ENCODE data around the gene HSD17B2. TPM values are rescaled to one million over a fixed set of nuclear protein-coding genes. Genes with fewer than 3 reads are reported as not detected.

Gene HSD17B2
- total RNA-seq, 1 experiment from 2014 or later: 0.55 TPM

DNA sequence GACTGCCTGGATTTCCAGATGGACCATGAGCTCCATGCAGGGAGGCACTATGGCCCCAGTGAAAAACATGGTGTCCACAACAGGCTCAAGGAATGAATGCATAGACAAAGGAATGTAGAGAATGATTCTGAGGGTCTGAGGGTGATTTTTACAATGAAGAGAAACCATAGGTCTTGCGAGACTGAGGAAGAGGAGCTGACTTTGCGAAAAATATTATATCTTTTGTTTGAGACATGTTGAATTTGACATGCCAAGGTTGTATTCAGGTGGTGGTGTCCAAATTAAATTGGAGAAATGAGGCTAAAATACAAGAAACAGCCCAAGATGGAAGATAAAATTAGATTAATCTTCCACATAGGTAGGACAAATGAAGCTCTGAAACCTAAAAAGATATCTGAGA, 12.7 kb downstream of the HSD17B2 start (continued):
- TF ChIP-seq, protein P1, sequence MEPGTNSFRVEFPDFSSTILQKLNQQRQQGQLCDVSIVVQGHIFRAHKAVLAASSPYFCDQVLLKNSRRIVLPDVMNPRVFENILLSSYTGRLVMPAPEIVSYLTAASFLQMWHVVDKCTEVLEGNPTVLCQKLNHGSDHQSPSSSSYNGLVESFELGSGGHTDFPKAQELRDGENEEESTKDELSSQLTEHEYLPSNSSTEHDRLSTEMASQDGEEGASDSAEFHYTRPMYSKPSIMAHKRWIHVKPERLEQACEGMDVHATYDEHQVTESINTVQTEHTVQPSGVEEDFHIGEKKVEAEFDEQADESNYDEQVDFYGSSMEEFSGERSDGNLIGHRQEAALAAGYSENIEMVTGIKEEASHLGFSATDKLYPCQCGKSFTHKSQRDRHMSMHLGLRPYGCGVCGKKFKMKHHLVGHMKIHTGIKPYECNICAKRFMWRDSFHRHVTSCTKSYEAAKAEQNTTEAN (CRISPR knock-in tag; IDR thresholded peaks at IDR 0.05): no peak
- TF ChIP-seq, protein P2, sequence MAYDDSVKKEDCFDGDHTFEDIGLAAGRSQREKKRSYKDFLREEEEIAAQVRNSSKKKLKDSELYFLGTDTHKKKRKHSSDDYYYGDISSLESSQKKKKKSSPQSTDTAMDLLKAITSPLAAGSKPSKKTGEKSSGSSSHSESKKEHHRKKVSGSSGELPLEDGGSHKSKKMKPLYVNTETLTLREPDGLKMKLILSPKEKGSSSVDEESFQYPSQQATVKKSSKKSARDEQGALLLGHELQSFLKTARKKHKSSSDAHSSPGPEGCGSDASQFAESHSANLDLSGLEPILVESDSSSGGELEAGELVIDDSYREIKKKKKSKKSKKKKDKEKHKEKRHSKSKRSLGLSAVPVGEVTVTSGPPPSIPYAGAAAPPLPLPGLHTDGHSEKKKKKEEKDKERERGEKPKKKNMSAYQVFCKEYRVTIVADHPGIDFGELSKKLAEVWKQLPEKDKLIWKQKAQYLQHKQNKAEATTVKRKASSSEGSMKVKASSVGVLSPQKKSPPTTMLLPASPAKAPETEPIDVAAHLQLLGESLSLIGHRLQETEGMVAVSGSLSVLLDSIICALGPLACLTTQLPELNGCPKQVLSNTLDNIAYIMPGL (CRISPR knock-in tag; IDR thresholded peaks at IDR 0.05): no peak
- TF ChIP-seq ATF1 (CRISPR knock-in tag; IDR thresholded peaks at IDR 0.05) (no peak), FOXK1 (CRISPR knock-in tag; IDR thresholded peaks at IDR 0.05) (no peak), ZMAT4 (CRISPR knock-in tag; IDR thresholded peaks at IDR 0.05) (no peak), TEAD4 (CRISPR knock-in tag; IDR thresholded peaks at IDR 0.05) (no peak), GTF2I (CRISPR knock-in tag; conservative IDR thresholded peaks at IDR 0.05) (no peak), NR1H2 (CRISPR knock-in tag; IDR thresholded peaks at IDR 0.05) (no peak), ZBTB21 (CRISPR knock-in tag; IDR thresholded peaks at IDR 0.05; ENCODE audit: borderline replicate concordance) (no peak), ATF2 (CRISPR knock-in tag; IDR thresholded peaks at IDR 0.05; ENCODE audit: borderline replicate concordance, low read depth) (no peak)
- TF ChIP-seq, protein P3, sequence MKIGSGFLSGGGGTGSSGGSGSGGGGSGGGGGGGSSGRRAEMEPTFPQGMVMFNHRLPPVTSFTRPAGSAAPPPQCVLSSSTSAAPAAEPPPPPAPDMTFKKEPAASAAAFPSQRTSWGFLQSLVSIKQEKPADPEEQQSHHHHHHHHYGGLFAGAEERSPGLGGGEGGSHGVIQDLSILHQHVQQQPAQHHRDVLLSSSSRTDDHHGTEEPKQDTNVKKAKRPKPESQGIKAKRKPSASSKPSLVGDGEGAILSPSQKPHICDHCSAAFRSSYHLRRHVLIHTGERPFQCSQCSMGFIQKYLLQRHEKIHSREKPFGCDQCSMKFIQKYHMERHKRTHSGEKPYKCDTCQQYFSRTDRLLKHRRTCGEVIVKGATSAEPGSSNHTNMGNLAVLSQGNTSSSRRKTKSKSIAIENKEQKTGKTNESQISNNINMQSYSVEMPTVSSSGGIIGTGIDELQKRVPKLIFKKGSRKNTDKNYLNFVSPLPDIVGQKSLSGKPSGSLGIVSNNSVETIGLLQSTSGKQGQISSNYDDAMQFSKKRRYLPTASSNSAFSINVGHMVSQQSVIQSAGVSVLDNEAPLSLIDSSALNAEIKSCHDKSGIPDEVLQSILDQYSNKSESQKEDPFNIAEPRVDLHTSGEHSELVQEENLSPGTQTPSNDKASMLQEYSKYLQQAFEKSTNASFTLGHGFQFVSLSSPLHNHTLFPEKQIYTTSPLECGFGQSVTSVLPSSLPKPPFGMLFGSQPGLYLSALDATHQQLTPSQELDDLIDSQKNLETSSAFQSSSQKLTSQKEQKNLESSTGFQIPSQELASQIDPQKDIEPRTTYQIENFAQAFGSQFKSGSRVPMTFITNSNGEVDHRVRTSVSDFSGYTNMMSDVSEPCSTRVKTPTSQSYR (CRISPR knock-in tag; IDR thresholded peaks at IDR 0.05): no peak

DNA sequence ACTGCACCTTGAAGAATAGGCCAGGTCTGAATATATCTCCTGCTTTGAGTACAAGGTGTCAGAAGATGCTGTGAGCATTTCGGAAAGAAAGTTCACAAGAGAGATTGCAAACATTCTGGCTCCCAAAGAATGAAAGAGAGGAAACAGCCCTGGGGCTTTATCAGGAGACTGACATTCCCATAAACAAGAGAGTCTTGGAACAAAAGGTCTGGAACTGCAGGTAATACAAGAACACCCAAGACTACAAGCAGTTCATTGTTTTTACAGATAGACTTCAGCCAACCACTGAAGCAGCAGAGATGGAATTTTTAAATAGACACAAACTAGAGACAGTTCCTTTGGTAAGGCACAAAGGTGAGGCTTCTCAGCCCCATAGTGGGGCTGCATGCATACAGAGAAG, 14.4 kb downstream of the HSD17B2 start:
- ATAC-seq: no peak
- no peaks in the 10 kb centered on the region for H3K9me3 Mint-ChIP-seq
- POLR2A ChIA-PET: no interaction called here
- DNase-seq (ENCODE audit: low spot score): no peak
- TF ChIP-seq KAT7 (CRISPR knock-in tag; IDR thresholded peaks at IDR 0.05; ENCODE audit: borderline replicate concordance) (no peak), E2F5 (CRISPR knock-in tag; IDR thresholded peaks at IDR 0.05) (no peak)
- no peaks in the 10 kb centered on the region for H3K36me3 Mint-ChIP-seq
- no peaks in the 10 kb centered on the region for H3K27me3 Mint-ChIP-seq (ENCODE audit: low read depth)
- H3K4me1 Mint-ChIP-seq: no peaks in the 10 kb centered on the region
- H3K4me3 Mint-ChIP-seq: no peak overlapping the region
- CTCF ChIA-PET: interaction anchor here (1.3 to 1.5 kb wide), 2 partner anchors 9 to 12 kb away, joined by 3 read pairs; no protein-coding TSS in a partner anchor
- H3K27ac Mint-ChIP-seq: no peak overlapping the region

DNA sequence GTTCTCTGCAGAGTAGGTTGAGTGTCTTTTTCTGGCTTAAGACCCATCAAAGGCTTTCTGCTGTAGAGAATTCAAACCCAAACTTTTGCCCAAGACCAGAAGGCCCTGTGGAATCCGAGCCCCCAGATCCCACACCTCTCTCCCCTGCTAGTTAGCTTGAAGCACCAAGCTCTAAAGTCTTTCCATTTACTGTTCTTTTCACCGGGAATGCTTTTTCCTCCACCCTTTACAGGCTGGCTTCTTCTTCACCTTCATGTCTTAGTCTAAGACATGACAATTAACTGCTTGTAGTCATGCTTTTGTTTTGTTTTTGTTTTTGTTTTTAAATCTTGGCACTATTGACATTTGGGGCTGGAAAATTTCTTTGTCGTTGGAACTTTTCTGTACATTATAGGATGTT, 15.5 kb downstream of the HSD17B2 start:
- Mint-ChIP-seq H3K9me3 (no peaks in the 10 kb centered on the region), H3K4me1 (no peaks in the 10 kb centered on the region), H3K27ac (no peak overlapping the region), H3K27me3 (ENCODE audit: low read depth) (no peaks in the 10 kb centered on the region; the same call in 1 of the 2 replicates), H3K36me3 (no peaks in the 10 kb centered on the region), H3K4me3 (no peak overlapping the region)
- TF ChIP-seq GABPB1 (CRISPR knock-in tag; IDR thresholded peaks at IDR 0.05) (no peak), ZNF423 (CRISPR knock-in tag; IDR thresholded peaks at IDR 0.05) (no peak), FOXP4 (CRISPR knock-in tag; IDR thresholded peaks at IDR 0.05) (no peak), MXD4 (CRISPR knock-in tag; IDR thresholded peaks at IDR 0.05; ENCODE audit: borderline replicate concordance) (no peak), FOXK1 (CRISPR knock-in tag; IDR thresholded peaks at IDR 0.05) (no peak), ZBTB21 (CRISPR knock-in tag; IDR thresholded peaks at IDR 0.05; ENCODE audit: borderline replicate concordance) (no peak), ETV6 (CRISPR knock-in tag; IDR thresholded peaks at IDR 0.05) (no peak), NFATC4 (CRISPR knock-in tag; IDR thresholded peaks at IDR 0.05) (no peak), SMAD3 (CRISPR knock-in tag; IDR thresholded peaks at IDR 0.05; ENCODE audit: borderline replicate concordance) (no peak), ZNF317 (CRISPR knock-in tag; IDR thresholded peaks at IDR 0.05; ENCODE audit: borderline replicate concordance, low read depth) (no peak), ZNF219 (CRISPR knock-in tag; IDR thresholded peaks at IDR 0.05; ENCODE audit: borderline replicate concordance) (no peak)
- ATAC-seq: no peak
- DNase-seq (ENCODE audit: low spot score): no peak
- POLR2A ChIA-PET: no interaction called here
- CTCF ChIA-PET: interaction anchor here (1.3 kb wide), 1 partner anchor 11 kb away, joined by 3 read pairs; no protein-coding TSS in a partner anchor

Data from WTC11 (cell line).